GM12892 (cell line): ENCODE measurements around the gene PRKN.
"Not testable (repeated sequence)": the region's sequence is repeated elsewhere in the genome, so short reads cannot be mapped to it uniquely, and the experiment has no call there.

Source experiments
- POLR2A ChIP-seq: IDR thresholded peaks from 2 replicates; pipeline ENCODE4 v1.6.1; 2011; ENCODE audit warnings: low read depth, low read length, control low read depth
- POLR2AphosphoS5 ChIP-seq: IDR thresholded peaks from 2 replicates; pipeline ENCODE4 v1.6.1; 2011; ENCODE audit warnings: low read depth, low read length, control low read depth
- TAF1 ChIP-seq: IDR thresholded peaks from 2 replicates; pipeline ENCODE4 v1.6.1; 2011; ENCODE audit warnings: low read depth, mild to moderate bottlenecking, control low read depth, low read length, borderline replicate concordance

GRCh38 chr6:161851486-161851885 is 876.1 kb downstream of the PRKN start:
- not testable (repeated sequence) for TF ChIP-seq POLR2A, POLR2AphosphoS5, TAF1
